IPS-NIHi11 (cell line): ENCODE results near the gene IQGAP3.

Experiments used
- DNase-seq: peaks from one replicate; pipeline ENCODE4 v3.0.0; 2012; ENCODE audit warnings: mixed read lengths, low spot score

IQGAP3 gene

GRCh38 chr1:156480411-156481192 lies 91.8 kb downstream of the IQGAP3 start:
- DNase-seq = peak; percentile 92

DNA sequence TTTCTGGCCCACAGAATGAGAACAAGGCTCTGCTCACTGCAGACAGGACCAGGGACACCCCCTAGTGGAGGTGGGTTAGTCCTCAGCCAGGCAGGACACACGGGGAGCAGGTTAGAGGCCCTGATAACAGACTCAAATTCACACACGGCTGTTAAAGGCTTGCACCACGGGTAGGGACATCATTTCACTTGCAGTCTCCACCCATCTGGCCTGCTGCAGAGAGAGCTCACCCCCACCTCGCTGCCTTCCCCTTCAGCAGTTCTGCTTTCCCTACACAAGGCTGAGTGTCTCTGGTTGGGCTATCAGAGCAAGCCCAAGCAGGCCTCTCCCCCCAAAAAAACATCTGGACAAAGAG lies 92.4 kb downstream of the IQGAP3 start:
- no peak for DNase-seq

DNA sequence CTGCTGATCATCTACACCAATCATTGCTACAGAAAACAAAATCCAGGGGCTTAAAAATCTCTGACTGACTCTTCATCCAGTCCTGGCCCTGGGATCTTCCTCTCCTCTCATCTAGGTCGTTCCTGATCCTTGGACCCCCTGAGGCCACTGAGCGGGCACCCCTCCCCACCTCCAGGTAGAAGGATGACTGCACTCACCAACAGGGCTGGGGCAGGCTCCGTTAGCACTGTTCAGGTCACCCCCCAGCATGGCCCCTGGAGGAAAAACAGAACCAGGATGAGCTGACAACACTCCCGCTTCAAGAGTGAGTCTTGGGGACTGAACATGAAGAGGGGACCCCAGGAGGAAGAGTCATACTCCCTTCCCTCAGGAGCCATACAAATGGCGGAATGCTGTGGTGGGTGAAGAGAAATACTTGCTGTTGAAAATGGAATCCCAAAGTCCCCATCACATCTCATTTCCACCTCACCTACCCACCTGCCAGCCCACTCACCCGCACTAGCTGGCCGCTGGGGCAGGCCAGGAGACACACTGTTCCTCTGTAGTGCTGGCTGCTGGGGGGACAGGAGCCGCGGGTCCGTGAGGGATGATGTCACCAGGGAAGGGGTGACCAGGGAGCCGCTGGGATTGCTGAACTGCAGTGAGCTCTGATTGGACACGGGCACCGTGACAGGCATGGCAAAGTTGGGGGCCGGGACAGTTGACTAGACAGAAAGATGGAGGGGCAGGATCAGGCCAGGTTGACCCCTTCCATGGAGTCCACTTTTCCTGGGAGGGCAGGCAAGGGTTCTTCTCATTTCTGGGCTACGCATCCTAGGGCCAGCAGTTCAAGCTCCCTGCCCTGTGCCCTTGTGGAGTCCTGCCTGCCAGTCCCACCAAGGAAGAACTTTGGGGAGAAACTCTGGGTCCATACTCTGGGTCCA lies 93.0 kb downstream of the IQGAP3 start:
- no peak for DNase-seq

DNA sequence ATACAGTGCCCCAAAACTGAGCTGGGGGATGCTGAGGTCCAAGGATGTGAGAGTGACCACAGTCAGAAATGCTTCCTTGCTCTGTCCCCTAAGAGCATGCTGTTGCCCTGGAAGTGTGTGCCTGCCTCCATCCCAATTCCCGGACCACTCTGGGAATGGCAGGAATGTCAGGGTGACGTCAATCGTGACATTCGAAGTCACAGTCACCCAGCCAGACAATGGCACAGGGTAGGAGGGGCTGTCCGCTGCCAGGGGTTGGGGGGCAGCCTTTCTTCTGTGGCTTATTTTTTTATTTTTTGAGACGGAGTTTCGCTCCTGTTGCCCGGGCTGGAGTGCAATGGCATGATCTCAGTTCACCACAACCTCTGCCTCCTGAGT lies 94.1 kb downstream of the IQGAP3 start:
- no peak for DNase-seq

- DNase-seq = no peak
Observed at GRCh38 chr1:156477526-156478249, 94.7 kb downstream of the IQGAP3 start.

DNA sequence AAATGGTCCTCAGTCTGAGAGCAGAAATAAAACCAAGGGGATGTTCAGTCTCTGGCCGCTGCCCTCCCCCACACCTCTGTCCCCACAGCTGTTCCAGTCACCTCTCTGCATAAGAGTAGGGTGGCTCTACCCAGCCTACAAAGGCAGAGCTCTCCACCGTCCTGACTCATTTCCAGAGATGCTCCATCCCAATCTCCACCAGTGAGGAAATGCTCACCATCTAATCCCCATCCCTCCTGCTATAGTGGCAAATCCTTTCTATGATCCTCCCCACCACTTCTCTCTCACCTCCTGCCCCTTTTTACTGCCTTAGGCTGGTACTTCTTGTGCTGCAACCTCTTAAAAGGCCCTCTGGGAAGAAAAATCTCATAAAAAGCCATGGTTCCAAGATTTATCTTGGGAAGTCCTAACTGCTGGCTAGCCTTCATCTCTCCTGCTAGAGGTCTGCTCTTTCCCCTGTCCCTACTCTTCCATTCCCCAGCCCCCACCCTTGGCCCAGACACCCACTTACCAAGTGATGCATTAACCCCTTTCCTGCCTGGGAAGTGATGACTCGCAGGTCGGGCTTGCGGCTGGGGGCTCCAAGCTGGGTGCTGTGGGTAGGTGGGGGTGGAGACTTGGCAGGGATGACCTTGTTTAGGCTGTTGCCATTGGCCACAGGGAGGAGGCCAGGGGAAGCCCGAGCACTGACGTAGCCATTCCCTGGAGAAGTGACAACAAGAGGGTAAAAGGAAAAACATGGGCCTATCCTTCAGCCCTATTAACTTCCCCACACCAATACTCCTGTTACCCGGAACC lies 95.7 kb downstream of the IQGAP3 start:
- no peak for DNase-seq

GRCh38 chr1:156475568-156476500 lies 96.5 kb downstream of the IQGAP3 start:
- DNase-seq = no peak
